Measurements from ENCODE around the gene NUTF2. TPM values are rescaled to one million over a fixed set of nuclear protein-coding genes. Genes with fewer than 3 reads are reported as not detected.

NUTF2 gene
- 23.0 TPM for total RNA-seq (2013)
- polyA plus RNA-seq (100 to 1,000 TPM in 1 of 3 donors, 10 to 100 TPM in 2; 64.2 to 104 (median 90.3) TPM), polyA minus RNA-seq (28.5 and 42.1 TPM in 2 replicates), total RNA-seq (12.0 to 34.5 (median 25.4) reads per million in 11 experiments)

DNA sequence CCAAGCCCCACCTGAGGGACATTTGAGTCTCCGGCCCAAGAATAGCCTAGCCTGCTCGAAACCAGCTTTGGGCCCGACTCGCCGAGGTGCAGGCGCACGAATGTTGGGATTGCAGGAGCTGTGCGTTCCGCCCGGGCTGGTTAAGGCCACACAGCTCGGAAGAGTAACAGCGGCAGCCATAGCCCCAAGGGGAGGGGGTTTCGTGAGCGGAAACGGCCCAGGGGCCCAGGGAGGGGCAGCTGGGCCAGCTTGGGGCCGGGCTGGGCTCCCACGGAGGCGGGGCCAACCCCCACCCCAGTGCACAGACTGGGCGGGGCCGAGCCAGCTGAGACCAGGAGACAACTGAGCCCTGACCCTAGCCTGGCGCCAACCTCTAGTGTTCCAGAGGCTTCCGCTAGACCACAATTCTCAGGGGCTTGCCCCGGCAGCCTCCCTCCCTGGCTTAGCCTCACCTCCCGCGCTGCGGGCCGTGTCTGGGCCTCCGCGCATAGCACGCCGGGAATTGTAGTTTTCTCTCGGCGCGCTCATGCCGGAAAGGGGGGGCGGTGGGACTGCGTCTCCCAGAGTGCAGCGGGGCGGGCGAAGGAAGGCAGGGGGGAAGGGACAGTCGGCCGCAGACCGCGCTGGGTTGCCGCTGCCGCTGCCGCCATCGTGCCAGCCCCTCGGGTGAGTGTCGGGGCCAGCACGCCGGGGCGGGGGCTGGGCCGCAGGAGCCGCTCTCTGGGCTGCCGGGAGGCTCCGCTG, at the start of gene NUTF2:
NUTF2 (plus strand) TSS at position 614 of the 744 bp plus-strand sequence. CDS start 18,198 bp downstream, outside the sequence.
- intact Hi-C loops (cut with micrococcal nuclease): loop anchor here (1.0 to 10.0 kb wide), 4 partner anchors 13 to 182 kb away; partner anchors contain the start of genes ACD (in 1 of the 2), C16orf86 (in 1 of the 2), EDC4 (in 1 of the 2) and ENKD1 (in 1 of the 2)
- H4K20me1 ChIP-seq (ENCODE audit: insufficient read depth, low read length): peaks cover 50% of the 10 kb centered on the region
- H3K27me3 Mint-ChIP-seq (ENCODE audit: low read depth in 3 of 3): peaks cover 0 to 1% (median 1%) of the 10 kb centered on the region in 3 donors
- peaks cover 0 to 3% (median 0%) of the 10 kb centered on the region in 7 donors for H3K9me3 Mint-ChIP-seq
- H3K4me2 ChIP-seq (replicated peaks; ENCODE audit: extremely low read depth, low read length, poor library complexity, severe bottlenecking): peak within 1 kb of the TSS; percentile 97
- peaks cover 51 to 61% of the 10 kb centered on the region in 2 donors for H3K4me1 ChIP-seq (ENCODE audit: control insufficient read depth in 1 of 2, insufficient read depth in 2 of 2, low read length in 2 of 2)
- no peaks in the 10 kb centered on the region for H3K27me3 ChIP-seq (ENCODE audit: control insufficient read depth in 2 of 2, insufficient read depth in 2 of 2, low read length in 2 of 2)
- DNase-seq: peak; percentile 86 to 90 (median 88)
- H2AFZ ChIP-seq (ENCODE audit: insufficient read depth, low read depth, low read length, poor library complexity, severe bottlenecking): peak within 1 kb of the TSS; percentile 98
- no peaks in the 10 kb centered on the region for H3K36me3 ChIP-seq (replicated peaks in 1 of 2; ENCODE audit: control insufficient read depth in 1 of 2, insufficient read depth in 2 of 2, low read length in 2 of 2)
- H3K4me1 Mint-ChIP-seq: peaks cover 51% of the 10 kb centered on the region
- peak within 1 kb of the TSS; percentile 82 to 94 (median 89) for H3K27ac Mint-ChIP-seq
- H3K36me3 Mint-ChIP-seq: peaks cover 4 to 5% of the 10 kb centered on the region in 2 donors
- no peaks in the 10 kb centered on the region for H3K9me3 ChIP-seq (replicated peaks in 1 of 2; ENCODE audit: control insufficient read depth in 1 of 2, insufficient read depth in 1 of 2, low read length in 2 of 2)
- peak within 1 kb of the TSS; percentile 83 for H3K9ac ChIP-seq (ENCODE audit: insufficient read depth, low read length, poor library complexity, severe bottlenecking)
- H3K79me2 ChIP-seq (ENCODE audit: insufficient read depth, low read length): peaks cover 81% of the 10 kb centered on the region
- peak within 1 kb of the TSS; percentile 82 to 93 for H3K4me3 Mint-ChIP-seq
- H3K4me3 ChIP-seq (replicated peaks in 1 of 3; ENCODE audit: low read depth in 2 of 3, low read length in 3 of 3): peak within 1 kb of the TSS; percentile 58 to 94 (median 90)
- TF ChIP-seq, protein P1, sequence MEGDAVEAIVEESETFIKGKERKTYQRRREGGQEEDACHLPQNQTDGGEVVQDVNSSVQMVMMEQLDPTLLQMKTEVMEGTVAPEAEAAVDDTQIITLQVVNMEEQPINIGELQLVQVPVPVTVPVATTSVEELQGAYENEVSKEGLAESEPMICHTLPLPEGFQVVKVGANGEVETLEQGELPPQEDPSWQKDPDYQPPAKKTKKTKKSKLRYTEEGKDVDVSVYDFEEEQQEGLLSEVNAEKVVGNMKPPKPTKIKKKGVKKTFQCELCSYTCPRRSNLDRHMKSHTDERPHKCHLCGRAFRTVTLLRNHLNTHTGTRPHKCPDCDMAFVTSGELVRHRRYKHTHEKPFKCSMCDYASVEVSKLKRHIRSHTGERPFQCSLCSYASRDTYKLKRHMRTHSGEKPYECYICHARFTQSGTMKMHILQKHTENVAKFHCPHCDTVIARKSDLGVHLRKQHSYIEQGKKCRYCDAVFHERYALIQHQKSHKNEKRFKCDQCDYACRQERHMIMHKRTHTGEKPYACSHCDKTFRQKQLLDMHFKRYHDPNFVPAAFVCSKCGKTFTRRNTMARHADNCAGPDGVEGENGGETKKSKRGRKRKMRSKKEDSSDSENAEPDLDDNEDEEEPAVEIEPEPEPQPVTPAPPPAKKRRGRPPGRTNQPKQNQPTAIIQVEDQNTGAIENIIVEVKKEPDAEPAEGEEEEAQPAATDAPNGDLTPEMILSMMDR (IDR thresholded peaks at IDR 0.05): no peak
- H3K27ac ChIP-seq (ENCODE audit: low read depth in 1 of 2, low read length in 2 of 2): peak within 1 kb of the TSS; percentile 81 to 83
- 0% methylated on average over 49 of the region's 57 CpGs for WGBS (ENCODE audit: insufficient coverage)

DNA sequence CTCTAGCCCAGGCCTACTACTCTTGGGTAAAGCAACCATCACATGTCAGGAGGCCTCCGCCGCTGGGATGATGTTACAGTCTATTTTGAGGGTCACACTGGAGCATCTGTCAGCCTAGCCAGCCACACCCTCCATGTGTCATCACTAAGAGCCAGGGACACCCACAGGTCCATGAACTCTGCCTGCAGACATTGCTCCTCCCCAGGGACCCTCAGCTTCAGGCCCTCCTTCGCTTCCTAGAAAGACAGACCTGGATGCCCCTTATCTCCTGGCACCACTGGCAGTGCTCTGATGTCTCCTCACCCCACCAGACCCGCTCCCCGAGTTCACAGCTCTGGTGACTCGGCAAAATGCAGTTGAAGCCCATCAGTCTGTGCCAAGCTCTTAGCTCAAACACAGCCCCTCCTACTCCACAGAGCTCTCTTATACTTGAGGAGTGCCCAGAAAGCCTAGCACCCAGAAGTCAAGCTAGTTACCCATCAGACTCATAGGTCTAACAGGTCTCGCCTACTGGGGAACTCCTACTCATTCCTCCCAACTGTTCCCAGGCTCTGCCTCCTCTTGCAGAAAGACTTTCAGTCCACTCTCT, 46.3 kb upstream of the NUTF2 start:
- H3K9me3 ChIP-seq (replicated peaks in 1 of 2; ENCODE audit: control insufficient read depth in 1 of 2, insufficient read depth in 1 of 2, low read length in 2 of 2): no peaks in the 10 kb centered on the region
- no peak overlapping the region for H3K9ac ChIP-seq (ENCODE audit: insufficient read depth, low read length, poor library complexity, severe bottlenecking)
- TF ChIP-seq, protein P1 (IDR thresholded peaks at IDR 0.05): no peak
- Mint-ChIP-seq H3K27ac (peak overlapping the region in 4 of 7 donors; percentile 9 to 67 (median 26)), H3K27me3 (ENCODE audit: low read depth in 3 of 3) (no peaks in the 10 kb centered on the region), H3K4me1 (peaks cover 33% of the 10 kb centered on the region), H3K4me3 (no peak overlapping the region), H3K9me3 (peaks cover 0 to 1% (median 0%) of the 10 kb centered on the region in 7 donors), H3K36me3 (peaks cover 47 to 75% of the 10 kb centered on the region in 2 donors)
- H3K27me3 ChIP-seq (ENCODE audit: control insufficient read depth in 2 of 2, insufficient read depth in 2 of 2, low read length in 2 of 2): no peaks in the 10 kb centered on the region
- no peak overlapping the region for H3K4me2 ChIP-seq (replicated peaks; ENCODE audit: extremely low read depth, low read length, poor library complexity, severe bottlenecking)
- peaks cover 62% of the 10 kb centered on the region for H3K79me2 ChIP-seq (ENCODE audit: insufficient read depth, low read length)
- WGBS (ENCODE audit: insufficient coverage): 74% methylated on average over 7 of the region's 7 CpGs
- H3K27ac ChIP-seq (ENCODE audit: low read depth in 1 of 2, low read length in 2 of 2): peak overlapping the region in 1 of 2 donors; percentile 18
- peaks cover 31 to 64% of the 10 kb centered on the region in 2 donors for H3K36me3 ChIP-seq (replicated peaks in 1 of 2; ENCODE audit: control insufficient read depth in 1 of 2, insufficient read depth in 2 of 2, low read length in 2 of 2)
- no peak for DNase-seq
- H2AFZ ChIP-seq (ENCODE audit: insufficient read depth, low read depth, low read length, poor library complexity, severe bottlenecking): no peak overlapping the region
- H3K4me1 ChIP-seq (ENCODE audit: control insufficient read depth in 1 of 2, insufficient read depth in 2 of 2, low read length in 2 of 2): peaks cover 14 to 20% of the 10 kb centered on the region in 2 donors
- H3K4me3 ChIP-seq (replicated peaks in 1 of 3; ENCODE audit: low read depth in 2 of 3, low read length in 3 of 3): no peak overlapping the region
- H4K20me1 ChIP-seq (ENCODE audit: insufficient read depth, low read length): peaks cover 51% of the 10 kb centered on the region
- intact Hi-C loops (cut with micrococcal nuclease): loop anchor here in 1 of 2 donors (10.0 kb wide), 1 partner anchor 136 kb away; the partner anchor contains the start of genes ACD, C16orf86, ENKD1 and PARD6A
